PFSK-1 (cell line): ENCODE results near the gene PTBP3.

Experiments
- FOXP2 ChIP-seq: optimal IDR thresholded peaks from 2 replicates; pipeline ENCODE3; 2011; ENCODE audit warnings: borderline replicate concordance, control low read depth, inconsistent platforms; ENCODE audit not compliant: insufficient read depth; ENCODE audit errors: extremely low read length, extremely low read depth
- POLR2AphosphoS5 ChIP-seq: IDR thresholded peaks from 2 replicates; pipeline ENCODE4 v1.6.1; 2012; ENCODE audit warnings: low read depth, mild to moderate bottlenecking, control low read depth, low read length, moderate library complexity
- REST ChIP-seq, 2 experiments: IDR thresholded peaks; 2 replicates each; pipeline versions ENCODE4 v1.6.1 to v1.8.0; 2011 to 2012; ENCODE audit warnings: low read depth in 2 of 2, low read length in 2 of 2, control low read depth in 1 of 2, inconsistent platforms in 1 of 2, mild to moderate bottlenecking in 1 of 2, moderate library complexity in 1 of 2; ENCODE audit not compliant: insufficient read depth in 1 of 2
- SIN3A ChIP-seq: IDR thresholded peaks from 2 replicates; pipeline ENCODE4 v1.6.1; 2012; ENCODE audit warnings: mild to moderate bottlenecking, low read length, moderate library complexity, borderline replicate concordance; ENCODE audit not compliant: insufficient read depth
- TAF1 ChIP-seq: IDR thresholded peaks from 2 replicates; pipeline ENCODE4 v1.6.1; 2012; ENCODE audit warnings: low read length, control low read depth, borderline replicate concordance; ENCODE audit not compliant: insufficient read depth

GRCh38 chr9:112377684-112378327 is 44.4 kb upstream of the PTBP3 start:
- TF ChIP-seq POLR2AphosphoS5, result no peak
- no peak for TF ChIP-seq REST (IDR thresholded peaks at IDR 0.05; ENCODE audit: insufficient read depth in 1 of 2, low read depth in 2 of 2, low read length in 2 of 2)
- no peak for TF ChIP-seq SIN3A
- TF ChIP-seq FOXP2, result no peak
- TF ChIP-seq TAF1, result no peak
